GM03348 (cell line): ENCODE data around the gene AGBL4.

Experiments
- DNase-seq: peaks from one replicate; pipeline ENCODE4 v3.0.0; 2012; ENCODE audit warnings: low spot score

Gene AGBL4

DNA sequence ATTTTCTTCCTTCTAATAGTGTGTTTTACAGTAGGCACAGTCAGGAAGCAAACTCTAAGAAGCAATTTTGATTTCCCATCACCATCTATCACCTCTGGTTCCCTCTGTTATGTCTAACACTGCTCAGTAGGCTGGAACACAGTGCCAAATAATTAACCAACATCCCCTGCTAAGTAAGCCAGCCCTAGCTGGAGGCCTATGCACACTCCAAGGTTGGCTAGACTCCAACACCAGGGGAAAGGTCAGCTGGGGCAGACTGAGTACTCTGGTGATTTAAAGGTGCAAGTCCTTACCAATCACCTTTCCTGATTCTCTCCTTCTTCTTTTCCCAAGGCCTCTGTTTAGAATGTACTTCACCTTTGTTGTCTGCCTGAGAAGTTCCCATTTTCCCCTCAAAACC lies 1200.6 kb downstream of the AGBL4 start:
- no peak for DNase-seq

DNA sequence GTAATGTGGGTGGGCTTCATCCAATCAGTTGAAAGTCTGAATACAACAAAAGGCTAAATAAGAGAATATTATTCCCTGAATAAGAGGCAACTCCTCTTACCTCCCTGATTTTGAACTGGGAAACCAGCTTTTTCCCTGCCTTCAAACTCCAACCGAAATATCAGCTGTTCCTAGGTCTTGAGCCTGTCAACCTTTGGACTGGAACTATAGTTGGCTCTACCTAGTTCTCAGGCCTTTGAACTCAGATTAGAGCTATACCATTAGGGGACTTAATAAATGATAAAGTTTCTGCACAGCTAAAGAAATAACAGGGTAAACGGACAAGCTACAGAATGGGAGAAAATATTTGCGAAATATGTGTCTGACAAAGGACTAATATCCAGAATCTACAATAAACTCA lies 1203.3 kb downstream of the AGBL4 start:
- DNase-seq, result no peak

DNA sequence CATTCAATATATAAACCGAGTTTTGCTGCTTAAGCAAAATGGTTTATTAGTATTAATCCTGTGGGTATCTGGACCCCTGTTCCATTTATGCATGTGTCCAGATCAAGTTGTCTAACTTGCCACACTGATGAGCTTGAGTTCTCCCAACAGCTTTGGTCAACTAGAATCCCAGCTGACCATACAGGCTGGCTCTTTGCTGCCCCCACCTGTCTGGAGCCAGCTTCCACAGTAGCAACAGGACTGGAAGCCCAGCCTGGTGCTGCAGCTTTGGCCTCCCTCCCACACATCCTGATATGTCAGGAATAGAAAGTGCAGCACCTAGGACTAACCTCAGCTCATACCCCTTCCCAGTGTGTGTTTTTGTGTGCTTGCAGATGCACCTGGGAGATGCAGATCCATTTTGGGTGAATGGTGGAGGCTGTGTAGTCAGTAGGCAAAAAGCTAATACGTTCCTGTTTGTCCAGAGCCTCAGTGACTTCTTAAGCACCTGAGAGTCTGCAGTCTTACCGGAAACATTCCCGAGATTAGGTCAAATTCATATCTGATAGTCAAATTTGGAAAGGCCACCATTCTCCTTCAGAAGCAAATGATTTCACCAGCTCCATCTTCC lies 1206.1 kb downstream of the AGBL4 start:
- DNase-seq, result peak; percentile 45

DNA sequence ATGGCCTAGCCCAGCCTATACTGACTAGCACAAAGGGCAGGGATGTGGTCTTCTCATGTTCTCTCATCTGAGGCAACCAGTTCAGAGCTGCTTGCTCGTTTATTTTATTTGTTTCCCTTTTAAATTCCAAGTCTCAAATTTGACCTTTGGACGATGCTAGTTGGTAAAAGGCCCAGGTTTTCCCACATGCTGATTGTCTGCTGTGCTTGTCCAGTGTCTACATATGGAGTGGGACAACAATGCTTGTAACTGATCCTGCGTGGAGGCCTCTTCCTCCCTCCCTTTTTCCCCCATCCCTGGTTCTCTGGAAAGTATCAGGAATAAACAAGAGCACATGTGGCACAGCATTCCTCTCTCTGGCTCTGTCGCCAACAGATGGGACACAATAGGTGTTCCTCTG lies 1213.0 kb downstream of the AGBL4 start:
- DNase-seq, result no peak

DNA sequence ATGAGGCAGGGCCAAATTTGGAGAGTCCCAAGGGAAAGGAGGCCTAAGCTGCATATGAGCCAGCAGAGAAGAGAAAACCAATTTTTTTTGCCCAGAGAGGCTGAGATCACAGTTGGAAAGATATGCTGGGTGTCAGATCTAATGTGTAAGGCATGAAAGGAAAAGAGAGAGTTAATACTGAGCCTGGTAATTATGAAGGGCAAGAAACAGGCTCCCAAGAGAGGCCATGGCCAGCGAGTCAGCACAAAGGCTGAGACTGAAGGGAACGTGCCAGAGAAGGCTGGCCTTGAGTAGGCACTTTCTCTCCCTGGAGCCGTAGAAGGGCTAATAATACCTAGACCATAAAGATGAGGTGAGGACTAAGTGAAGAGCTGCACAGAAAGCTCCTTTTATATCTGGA lies 1215.3 kb downstream of the AGBL4 start:
- no peak for DNase-seq

DNA sequence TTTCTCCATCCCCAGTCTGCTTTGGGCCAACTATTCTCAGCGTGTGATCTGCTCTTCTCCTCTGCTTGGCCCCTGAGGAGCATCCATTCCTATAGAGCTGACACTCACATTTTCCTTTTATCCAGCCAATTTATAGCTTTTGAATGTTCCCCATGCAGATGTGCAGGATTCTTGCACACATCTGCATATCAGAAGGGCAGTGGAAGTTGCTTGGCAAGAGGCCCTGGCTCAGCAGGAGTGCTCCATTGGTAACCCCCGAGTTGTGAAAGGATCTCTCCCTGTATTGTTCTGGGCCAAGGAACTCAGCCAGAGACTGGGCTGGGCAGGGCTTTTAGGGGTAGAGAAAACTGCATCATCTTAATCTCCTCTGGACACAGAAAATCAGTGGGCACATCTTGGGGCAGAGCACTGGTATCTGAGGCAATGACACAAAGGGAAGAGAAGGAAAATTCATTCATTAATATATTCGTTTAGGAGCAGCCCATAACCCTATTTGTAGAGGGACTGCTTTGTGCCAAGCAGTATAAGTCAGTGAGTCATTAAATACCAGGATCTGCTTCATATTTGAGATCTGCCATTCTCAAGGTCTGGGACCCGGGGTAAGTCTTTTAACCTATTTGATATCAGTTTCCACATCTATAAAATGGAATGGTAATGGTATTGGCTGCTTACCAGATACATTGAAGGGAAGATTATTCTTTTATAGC lies 1216.0 kb downstream of the AGBL4 start:
- DNase-seq, result no peak

DNA sequence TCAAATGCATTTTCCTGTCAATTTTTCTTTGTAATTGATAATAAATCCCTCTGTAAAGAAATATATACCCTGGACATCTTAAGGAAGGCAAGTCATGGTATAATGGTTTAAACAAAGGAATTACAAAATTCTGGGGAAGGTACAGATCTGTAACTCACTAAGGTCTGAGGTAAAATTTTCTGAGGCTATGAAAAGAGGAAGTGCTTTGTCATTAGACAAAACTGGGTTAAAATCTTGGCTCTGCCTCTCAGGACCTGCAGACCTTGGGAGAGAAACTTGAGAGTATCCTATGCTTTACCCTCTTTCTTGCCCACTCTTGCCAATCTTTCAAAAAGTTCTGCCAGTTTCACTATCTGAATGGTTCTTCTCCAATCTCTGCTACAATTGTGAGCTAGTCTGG lies 1220.3 kb downstream of the AGBL4 start:
- no peak for DNase-seq

DNA sequence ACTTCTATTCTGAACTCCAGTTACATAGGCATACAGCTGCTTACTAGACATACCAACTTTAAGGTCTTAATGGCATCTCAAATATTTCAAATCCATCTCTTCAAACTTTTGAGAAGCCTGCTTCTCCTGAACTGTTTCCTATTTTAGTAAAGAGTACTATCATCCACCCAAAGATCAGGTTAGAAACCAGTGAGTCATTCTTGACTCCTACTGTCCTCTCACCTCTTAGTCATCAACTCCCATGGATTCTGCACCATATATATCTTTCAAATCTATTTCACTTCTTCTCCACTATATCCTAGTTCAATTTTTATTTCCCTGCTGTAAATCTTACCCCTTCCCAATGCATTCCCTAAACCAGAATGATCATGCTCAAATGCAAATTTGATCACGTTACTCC lies 1228.9 kb downstream of the AGBL4 start:
- no peak for DNase-seq

DNA sequence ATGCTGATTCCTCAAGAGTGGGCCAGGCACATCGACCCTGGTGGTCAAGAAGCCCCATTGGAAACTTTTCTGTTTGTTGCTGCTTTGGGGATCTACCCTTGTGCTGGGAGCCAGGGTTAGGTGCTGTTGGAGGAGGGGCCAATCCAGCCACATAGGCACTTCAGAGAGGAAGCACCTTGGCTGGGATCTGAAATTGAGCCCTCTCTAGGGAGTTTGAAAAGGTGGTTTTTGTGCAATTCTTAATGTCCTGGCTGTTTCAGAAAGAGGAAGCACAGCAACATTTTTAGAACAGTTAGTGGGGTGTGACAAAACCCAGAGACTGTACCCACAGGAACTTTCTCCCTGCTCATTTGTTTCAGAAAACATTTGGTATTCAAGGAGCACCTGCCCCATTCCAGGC lies 1229.9 kb downstream of the AGBL4 start:
- no peak for DNase-seq

DNA sequence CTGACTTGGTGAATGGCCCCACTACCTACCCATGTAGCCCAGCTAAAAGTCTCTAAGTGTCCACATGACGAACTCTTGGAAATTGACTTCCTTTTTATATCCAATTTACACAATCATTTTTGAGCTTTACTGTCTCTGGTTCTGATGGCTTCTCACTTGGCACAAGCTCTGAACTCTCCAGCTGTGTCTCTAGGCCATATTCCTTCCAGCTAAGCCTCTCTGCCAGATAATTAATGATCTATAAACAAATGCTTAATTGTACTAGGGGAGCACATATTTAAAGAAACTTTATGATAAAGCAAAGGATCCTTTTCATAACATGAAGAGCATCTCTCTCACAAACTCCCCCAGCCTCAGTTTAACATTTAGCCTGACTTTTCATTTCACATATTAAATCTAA lies 1230.8 kb downstream of the AGBL4 start:
- no peak for DNase-seq

DNA sequence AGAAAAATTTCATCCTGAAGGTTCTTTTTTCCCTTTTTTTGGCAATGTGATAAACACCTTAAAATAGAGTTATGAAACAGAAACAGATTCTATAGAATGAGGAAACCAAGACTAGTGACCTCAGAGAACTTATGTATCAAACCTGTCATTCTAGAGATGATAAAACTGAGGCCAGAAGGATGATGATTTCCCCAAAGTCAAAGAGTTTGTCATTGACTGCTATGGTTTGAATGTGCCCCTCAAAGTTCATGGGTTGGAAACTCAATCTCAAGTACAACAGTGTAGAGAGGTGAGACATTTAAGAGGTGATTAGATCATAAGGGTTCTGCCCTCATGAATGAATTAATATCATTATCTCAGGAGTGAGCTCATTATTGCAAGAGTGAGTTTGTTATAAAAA lies 1233.4 kb downstream of the AGBL4 start:
- DNase-seq, result no peak

DNA sequence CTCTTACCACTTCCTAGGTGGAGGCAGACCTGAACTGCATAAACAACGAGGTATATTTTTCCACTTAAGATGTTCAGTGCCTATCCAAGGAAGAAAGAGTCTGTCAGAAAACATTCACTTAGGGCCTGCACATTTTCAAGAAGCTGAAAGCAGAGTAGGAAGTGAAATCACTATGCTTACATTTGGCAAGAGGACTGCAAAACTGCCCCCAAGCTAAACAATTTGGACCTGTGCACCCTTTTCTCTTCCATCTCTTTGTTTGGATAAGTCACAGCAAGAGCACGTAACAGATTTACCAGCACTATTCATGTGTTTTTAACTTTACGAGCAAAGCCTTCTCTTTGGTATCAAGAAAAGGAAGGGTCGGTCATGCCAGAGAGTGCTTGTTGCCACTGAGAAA lies 1233.9 kb downstream of the AGBL4 start:
- no peak for DNase-seq

DNA sequence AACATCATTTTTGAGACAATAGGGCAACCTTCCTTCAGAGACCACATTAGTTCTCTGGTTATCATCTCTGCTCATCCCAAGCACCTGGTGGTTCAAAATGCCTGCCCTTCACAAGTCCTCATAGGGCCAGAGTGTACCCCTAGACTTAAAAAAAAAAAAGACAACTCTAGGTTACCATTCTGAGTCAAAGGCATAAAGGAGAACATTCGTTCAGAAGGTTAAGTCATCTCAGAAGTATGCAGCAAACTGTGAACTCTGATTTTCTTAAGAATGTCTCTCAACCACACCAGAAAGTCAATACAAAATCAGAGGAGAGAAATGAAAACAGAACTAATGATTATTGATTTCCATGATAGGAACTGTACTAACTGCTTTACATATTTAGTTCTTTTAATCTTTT lies 1237.9 kb downstream of the AGBL4 start:
- no peak for DNase-seq

DNA sequence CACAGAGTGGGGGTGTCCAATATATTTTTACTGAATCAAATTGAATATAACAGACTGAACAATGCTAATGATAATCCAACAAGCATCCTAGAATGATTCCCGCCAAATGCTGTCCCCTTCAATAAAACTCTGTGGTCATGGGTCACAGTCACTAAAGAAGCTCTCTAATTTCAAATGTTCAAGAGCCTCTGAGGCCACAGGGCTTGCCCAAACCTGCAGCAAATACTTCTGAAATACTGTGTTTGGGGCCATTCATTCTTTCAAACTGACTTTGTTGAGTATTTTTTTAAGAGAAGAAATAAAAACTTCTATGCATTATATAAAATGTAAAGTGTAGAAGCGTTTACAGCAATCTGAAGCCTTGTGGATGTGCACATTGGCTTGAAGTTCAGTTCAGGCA lies 1239.5 kb downstream of the AGBL4 start:
- no peak for DNase-seq

DNA sequence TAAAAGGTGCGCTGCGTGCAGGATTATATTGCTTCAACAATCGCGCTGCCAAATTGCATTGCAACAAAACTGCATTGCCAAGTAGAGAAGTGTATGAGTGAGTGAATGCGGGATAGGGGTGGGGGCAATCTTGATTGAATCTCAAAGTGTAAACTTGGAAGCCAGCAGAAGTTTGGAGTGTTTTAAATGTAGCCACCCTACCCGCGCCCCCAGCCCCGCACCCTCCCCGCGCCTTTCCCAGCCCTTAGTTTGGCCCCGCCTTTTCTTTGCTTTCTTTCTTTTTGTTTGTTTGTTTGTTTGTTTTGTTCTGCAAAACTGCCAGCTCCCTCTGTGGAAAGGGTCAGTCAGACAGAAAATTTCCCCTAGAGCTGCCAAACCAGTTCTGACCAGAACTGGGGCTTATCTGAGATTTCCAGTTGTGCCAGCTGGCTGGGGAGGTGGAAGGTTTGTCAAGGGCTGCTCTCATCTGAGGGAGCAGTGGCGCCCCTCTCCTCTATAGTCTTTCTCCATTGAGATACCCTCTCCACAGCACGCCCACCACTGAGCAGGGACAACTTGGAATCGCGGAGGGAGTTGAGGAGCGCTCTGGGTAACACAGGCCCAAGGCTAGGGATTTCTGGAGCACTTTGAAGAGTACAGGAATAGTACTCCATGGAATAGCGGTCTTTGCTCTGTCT lies 1246.4 kb downstream of the AGBL4 start:
- no peak for DNase-seq

DNA sequence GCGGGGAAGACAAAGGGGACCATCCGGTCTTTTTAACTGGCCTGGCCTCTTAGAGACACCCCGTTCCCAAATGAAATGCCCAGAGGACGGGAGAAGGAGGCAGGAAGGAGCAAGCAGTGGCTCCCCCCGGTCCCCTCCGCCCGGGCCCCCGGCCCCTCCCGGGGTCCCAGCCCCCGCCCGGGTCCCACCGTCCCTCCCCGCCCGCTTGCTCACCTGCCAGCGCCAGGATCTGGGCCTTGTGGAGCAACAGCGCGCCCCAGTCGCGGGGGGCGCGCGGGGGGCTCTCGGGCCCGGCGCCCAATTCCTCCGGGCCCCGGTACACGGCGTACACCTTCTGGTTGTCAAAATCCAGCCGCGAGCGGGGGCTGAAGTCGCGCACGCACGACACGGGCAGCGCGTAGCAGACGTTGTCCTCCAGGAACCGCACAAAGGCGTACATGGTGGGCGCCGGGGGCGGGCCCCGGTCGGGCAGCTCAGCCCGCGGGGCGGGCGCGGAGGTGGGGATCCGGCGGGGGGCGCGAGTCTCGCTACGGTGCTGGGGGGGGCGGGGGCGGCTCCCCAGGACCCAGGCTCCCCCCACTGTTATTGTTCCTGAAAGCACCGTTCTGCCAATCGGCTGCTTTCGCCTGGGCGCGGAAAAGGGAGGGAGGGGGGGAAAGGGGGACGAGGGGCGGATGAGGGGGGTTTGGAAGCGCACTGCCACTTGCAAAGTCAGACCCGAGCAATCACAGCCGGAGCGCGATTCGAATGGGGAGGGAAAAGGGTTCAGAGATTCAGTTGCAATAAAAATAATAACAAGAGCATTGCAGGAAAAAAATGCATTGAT lies 1247.1 kb downstream of the AGBL4 start, which contains the start of gene BEND5:
Gene BEND5 (minus strand): TSS at position 499 of the 826 bp plus-strand sequence. CDS start 60 bp downstream, at position 439.
- peak; percentile 18 for DNase-seq

DNA sequence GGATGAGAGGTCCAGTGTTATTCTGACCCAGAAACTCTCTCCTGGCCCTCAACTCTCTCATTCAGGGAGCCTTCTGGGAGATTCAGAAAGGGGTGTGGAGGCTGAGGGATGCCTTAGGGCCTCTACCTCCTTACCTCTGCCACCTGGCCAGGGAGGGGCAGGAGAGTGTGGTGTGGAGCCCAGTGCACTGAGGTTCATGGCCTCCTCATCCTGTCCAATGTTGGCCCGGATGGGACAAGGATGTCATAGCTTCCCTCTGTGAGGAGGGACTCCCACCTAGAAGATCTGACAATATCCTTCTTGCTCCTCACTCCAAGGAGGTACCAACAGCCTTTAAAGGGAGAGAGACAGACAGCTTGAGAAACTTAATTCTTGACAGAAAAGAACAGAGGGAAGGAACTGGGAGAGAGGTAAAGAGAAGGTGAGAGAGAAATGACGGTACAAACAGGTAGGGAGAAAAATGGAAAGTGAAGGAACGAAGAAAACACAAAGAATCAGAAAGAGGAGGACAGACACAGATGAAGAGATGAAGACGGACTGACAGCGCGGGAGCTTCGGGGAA lies 1247.8 kb downstream of the AGBL4 start:
- no peak for DNase-seq

DNA sequence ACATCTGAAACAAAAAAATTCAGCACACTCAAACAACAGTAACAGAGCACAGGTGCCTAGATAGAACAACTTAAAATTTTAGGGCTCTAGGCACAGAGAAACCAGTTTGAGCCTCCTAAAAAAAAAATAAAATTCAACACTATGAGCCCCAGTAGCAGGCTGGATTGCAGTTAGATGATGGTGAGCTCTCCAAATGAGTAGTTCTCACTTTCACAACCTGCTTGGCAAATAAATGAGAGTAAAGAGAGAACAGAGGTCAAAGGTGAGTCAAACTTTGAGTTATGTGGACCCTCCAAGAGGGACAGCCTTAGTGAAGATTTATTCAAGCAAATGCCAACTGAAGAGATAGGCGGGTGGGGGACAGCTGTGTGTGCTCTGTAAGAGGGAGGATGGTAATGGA lies 1250.6 kb downstream of the AGBL4 start:
- DNase-seq, result no peak

DNA sequence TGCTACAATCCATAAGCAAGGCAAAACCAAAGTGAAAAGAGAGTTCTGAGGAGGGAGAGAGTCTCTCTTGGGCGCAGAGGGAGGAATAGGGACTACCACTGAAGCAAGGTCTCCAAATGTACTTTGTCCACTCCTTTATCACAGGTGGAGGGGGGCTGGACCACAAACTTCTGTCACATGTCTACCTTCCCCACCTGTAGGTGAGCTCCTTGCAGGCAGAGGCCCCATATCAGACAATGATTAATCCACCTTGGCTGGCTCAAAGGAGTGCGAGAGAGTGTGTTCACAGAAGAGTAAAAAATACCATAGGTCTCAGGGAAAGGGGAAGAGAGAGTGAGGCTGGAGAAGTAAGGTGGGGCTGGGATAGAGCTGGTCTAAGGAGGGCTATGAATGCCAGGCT lies 1251.5 kb downstream of the AGBL4 start:
- DNase-seq, result no peak

DNA sequence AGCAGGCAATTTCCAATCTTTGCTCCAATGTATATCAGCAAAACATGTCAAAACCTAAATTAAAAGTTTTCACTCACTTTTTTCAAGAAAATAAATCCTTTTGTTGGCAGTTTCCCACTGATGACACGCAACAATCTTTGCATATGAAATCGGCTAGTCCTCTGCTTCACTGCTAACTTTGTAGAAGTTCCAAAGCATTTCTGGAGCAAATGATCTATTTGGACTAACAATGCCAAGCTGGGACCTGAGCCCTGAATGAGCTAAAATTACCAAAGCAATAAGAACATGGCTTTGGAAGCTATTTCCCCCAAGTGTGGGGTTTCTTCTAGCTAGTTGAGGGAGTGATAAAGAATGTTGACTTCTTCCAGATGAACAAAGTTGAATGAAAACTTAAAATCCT lies 1252.2 kb downstream of the AGBL4 start:
- DNase-seq, result no peak

DNA sequence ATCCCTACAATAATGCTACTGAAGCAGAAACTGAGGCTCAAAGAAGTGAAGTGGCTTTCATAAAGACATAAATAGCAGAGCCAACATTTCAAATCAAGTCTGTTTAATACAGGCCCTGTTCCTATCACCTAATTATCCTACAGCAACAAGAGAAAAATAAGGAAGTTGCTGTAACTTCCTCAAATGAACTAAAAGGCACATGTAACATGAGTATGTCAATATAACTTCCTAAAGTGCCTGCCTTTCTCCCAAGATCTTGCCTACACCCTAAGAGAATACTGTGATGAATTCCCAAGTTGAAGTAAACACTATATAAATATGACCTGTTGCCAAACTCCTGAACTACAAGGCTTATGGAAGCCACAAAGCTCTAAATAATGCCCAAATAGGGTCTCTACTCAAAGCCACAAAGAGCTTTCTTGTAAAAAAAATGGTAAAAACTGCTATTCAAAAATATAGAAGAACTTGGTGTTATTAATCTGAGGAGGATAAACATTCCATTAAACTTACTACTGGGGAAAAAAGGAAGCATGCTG lies 1255.7 kb downstream of the AGBL4 start:
- no peak for DNase-seq

DNA sequence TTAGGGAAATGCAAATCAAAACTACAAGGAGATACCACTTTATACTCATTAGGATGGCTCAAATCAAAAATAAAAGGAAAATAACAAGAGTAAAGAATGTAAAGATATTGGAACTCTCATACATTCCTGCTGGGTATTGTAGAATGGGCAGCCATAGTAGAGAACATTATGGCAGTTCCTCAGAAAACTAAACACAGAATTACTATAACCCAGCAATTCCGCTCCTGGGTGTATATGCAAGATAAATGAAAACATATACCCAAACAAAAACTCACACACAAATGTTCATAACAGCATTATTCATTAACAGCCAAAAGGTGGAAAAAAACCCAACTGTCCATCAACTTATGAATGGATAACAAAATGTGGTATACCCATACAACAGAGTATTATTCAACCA lies 1258.4 kb downstream of the AGBL4 start:
- DNase-seq, result no peak
